K562 (cell line): Measurements from ENCODE around the gene FAM24B. TPM values are rescaled to one million over a fixed set of nuclear protein-coding genes. Genes with fewer than 3 reads are reported as not detected.
A peak's percentile ranks its signal among the peaks of the same experiment; 100 is the strongest.

Experiments
- CBFA2T2 ChIP-seq: fragments of 450-650 bp; conservative IDR thresholded peaks from 2 replicates; pipeline ENCODE4 v1.6.1; 2017; ENCODE audit warnings: mild to moderate bottlenecking
- DPF2 ChIP-seq: fragments of 450-650 bp; IDR thresholded peaks from 2 replicates; pipeline ENCODE4 v1.6.1; 2016
- FOXM1 ChIP-seq, 2 experiments: fragments of 450-650 bp in 1 of 2; sonication (generic) in 1 of 2; formaldehyde crosslinking in 1 of 2; IDR thresholded peaks; 2 replicates each; pipeline versions ENCODE4 v1.6.1 to v1.9.0; 2017 to 2022; ENCODE audit warnings: low read depth in 2 of 2, mild to moderate bottlenecking in 2 of 2, missing genetic modification reagents in 1 of 2, moderate library complexity in 1 of 2
- JUN ChIP-seq, 2 experiments: sonication (generic) in 1 of 2; formaldehyde crosslinking in 1 of 2; IDR thresholded peaks; 2 replicates each; pipeline versions ENCODE4 v1.6.1 to v1.8.0; 2012 to 2022; ENCODE audit warnings: borderline replicate concordance in 2 of 2, mild to moderate bottlenecking in 2 of 2, improper control_type of control experiment in 1 of 2, low read depth in 1 of 2, low read length in 1 of 2, missing genetic modification reagents in 1 of 2
- JUND ChIP-seq, 2 experiments: IDR thresholded peaks; 2 replicates in 1 of 2; 3 replicates in 1 of 2; pipeline ENCODE4 v1.6.1; 2011; ENCODE audit warnings: borderline replicate concordance in 2 of 2, low read depth in 2 of 2, low read length in 2 of 2, improper control_type of control experiment in 1 of 2, missing biosample characterization in 1 of 2, missing genetic modification characterization in 1 of 2, missing genetic modification reagents in 1 of 2
- MAFG ChIP-seq: fragments of 450-650 bp; conservative IDR thresholded peaks from 2 replicates; pipeline ENCODE4 v1.6.1; 2016; ENCODE audit warnings: missing genetic modification characterization, missing compliant biosample characterization
- MEIS2 ChIP-seq: fragments of 450-650 bp; IDR thresholded peaks from 2 replicates; pipeline ENCODE4 v1.6.1; 2014; ENCODE audit warnings: mild to moderate bottlenecking; ENCODE audit not compliant: partially characterized antibody
- NFIC ChIP-seq: fragments of 450-650 bp; IDR thresholded peaks from 2 replicates; pipeline ENCODE4 v1.6.1; 2017; ENCODE audit warnings: mild to moderate bottlenecking, inconsistent platforms
- REST ChIP-seq, 2 experiments: fragments of 450-650 bp; formaldehyde crosslinking in 1 of 2; IDR thresholded peaks; 2 replicates each; pipeline versions ENCODE4 v1.4.0 to v1.6.1; 2014 to 2020; ENCODE audit warnings: mild to moderate bottlenecking in 2 of 2, borderline replicate concordance in 1 of 2, low read depth in 1 of 2
- SRSF3 ChIP-seq: fragments of 200-400 bp; formaldehyde crosslinking; IDR thresholded peaks from 2 replicates; pipeline ENCODE4 v1.6.1; 2016; ENCODE audit warnings: mild to moderate bottlenecking, low read length, moderate library complexity; ENCODE audit not compliant: insufficient read depth
- TBL1XR1 ChIP-seq, 2 experiments: IDR thresholded peaks; 2 replicates each; pipeline ENCODE4 v1.6.1; 2012; ENCODE audit warnings: improper control_type of control experiment in 2 of 2, low read length in 2 of 2, mild to moderate bottlenecking in 1 of 2
- TCF3 ChIP-seq: sonication (generic); formaldehyde crosslinking; IDR thresholded peaks from 2 replicates; pipeline ENCODE4 v1.4.0; 2020; ENCODE audit warnings: mild to moderate bottlenecking, missing genetic modification reagents
- ZNF12 ChIP-seq: sonication (generic); formaldehyde crosslinking; IDR thresholded peaks from 2 replicates; pipeline ENCODE4 v1.4.0; 2020; ENCODE audit warnings: mild to moderate bottlenecking, missing genetic modification reagents
- ZNF785 ChIP-seq: fragments of 250-450 bp; sonication (Bioruptor Pico); IDR thresholded peaks from 2 replicates; pipeline ENCODE4 v1.4.0; 2020; ENCODE audit warnings: mild to moderate bottlenecking
- polyA plus RNA-seq, 8 experiments: library from polyadenylated mRNA; depleted of rRNA in 4 of 8; stranded (reverse) in 5 of 8; unstranded in 3 of 8; fragments of >200 nt; fragmentation: Nextera tagmentation in 2 of 8; fragmentation: Illumina TruSeq in 1 of 8; extraction: Ambion mirVana in 2 of 8; extraction: Trizol in 1 of 8; gene quantifications; 2 replicates each; pipeline versions ENCODE4 v1.2.1 to v1.2.3, GENCODE V29; 2011 to 2014; ENCODE audit warnings: inconsistent platforms in 1 of 8, missing spikeins in 1 of 8
- total RNA-seq, 7 experiments: library from RNA; depleted of rRNA in 6 of 7; stranded (reverse); fragments of >200 nt in 6 of 7; fragmentation: Illumina TruSeq in 2 of 7; extraction: Trizol in 2 of 7; gene quantifications; 2 replicates each; pipeline versions ENCODE4 v1.2.1 to v1.2.3, GENCODE V29; 2011 to 2021; ENCODE audit warnings: low replicate concordance in 1 of 7
- TF ChIP-seq, protein P1 (sequence below), 2 experiments: fragments of 250-450 bp in 1 of 2; fragments of 450-650 bp in 1 of 2; sonication (Bioruptor Pico) in 1 of 2; IDR thresholded peaks; 2 replicates each; pipeline versions ENCODE4 v1.6.1 to v1.8.0; 2016 to 2021; ENCODE audit warnings: mild to moderate bottlenecking in 2 of 2, moderate library complexity in 2 of 2, missing compliant biosample characterization in 1 of 2, missing genetic modification characterization in 1 of 2
- TF ChIP-seq, protein P2 (sequence below): IDR thresholded peaks from 2 replicates; pipeline ENCODE4 v1.6.1; 2011; ENCODE audit not compliant: insufficient read length; ENCODE audit errors: extremely low read depth

The FAM24B gene
- total and polyA plus RNA-seq, 9 of the 15 experiments (the other 6 are each of a cell fraction or from before 2014, with no cell fraction given): 6.0 to 19.6 (median 9.2) TPM

DNA sequence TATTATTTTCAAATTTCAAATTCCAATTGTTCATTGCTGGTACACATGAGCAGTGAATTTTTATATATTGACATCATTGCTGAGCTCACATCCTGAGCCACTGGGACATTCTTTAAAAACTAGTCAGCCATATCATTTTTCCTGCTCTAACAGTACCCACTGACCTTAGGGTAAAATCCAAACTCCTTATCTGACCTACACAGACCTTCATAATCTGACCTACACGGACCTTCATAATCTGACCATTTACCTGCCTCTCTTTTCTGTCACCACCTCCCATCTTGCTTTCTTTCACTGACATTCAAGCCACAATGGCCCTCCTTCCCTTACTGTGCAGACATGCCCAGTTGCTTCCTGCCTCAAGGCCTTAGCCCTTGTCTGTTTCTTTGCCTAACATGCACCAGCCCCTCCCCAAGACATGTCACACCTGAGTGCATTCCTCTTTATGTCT lies 17.6 kb downstream of the FAM24B start (continued):
- no peak for TF ChIP-seq REST (IDR thresholded peaks at IDR 0.05; ENCODE audit: borderline replicate concordance)
- TF ChIP-seq REST (CRISPR knock-in tag; IDR thresholded peaks at IDR 0.05; ENCODE audit: low read depth): no peak
- TF ChIP-seq SRSF3: no peak
- TF ChIP-seq ZNF12 (CRISPR knock-in tag): no peak
- TF ChIP-seq JUN (IDR thresholded peaks at IDR 0.05; ENCODE audit: borderline replicate concordance, low read depth, low read length): 0 out of 2 replicates have a peak, but pooled peaks have one; percentile 24
- TF ChIP-seq JUN (CRISPR knock-in tag; IDR thresholded peaks at IDR 0.05; ENCODE audit: borderline replicate concordance): no peak
- 0 out of 2 replicates have a peak, but pooled peaks have one; percentile 8 for TF ChIP-seq NFIC
- peak; percentile 66 for TF ChIP-seq DPF2
- TF ChIP-seq TCF3 (CRISPR knock-in tag): peak; percentile 80
- TF ChIP-seq, protein P1, sequence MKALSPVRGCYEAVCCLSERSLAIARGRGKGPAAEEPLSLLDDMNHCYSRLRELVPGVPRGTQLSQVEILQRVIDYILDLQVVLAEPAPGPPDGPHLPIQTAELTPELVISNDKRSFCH (CRISPR knock-in tag; IDR thresholded peaks at IDR 0.05): no peak
- TF ChIP-seq, protein P1 (tag; IDR thresholded peaks at IDR 0.05): 0 out of 2 replicates have a peak, but pooled peaks have one; percentile 31
- no peak for TF ChIP-seq MAFG
- no peak for TF ChIP-seq JUND (IDR thresholded peaks at IDR 0.05; ENCODE audit: borderline replicate concordance, low read depth, low read length)
- peak; percentile 40; the same call in 1 of the 3 replicates for TF ChIP-seq JUND (tag; IDR thresholded peaks at IDR 0.05; ENCODE audit: borderline replicate concordance, low read depth, low read length)
- TF ChIP-seq, protein P2, sequence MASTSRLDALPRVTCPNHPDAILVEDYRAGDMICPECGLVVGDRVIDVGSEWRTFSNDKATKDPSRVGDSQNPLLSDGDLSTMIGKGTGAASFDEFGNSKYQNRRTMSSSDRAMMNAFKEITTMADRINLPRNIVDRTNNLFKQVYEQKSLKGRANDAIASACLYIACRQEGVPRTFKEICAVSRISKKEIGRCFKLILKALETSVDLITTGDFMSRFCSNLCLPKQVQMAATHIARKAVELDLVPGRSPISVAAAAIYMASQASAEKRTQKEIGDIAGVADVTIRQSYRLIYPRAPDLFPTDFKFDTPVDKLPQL: no peak
- TF ChIP-seq FOXM1 (IDR thresholded peaks at IDR 0.05; ENCODE audit: low read depth): peak; percentile 26; the same call in 1 of the 2 replicates
- TF ChIP-seq FOXM1 (CRISPR knock-in tag; IDR thresholded peaks at IDR 0.05; ENCODE audit: low read depth): no peak
- peak; percentile 73 for TF ChIP-seq CBFA2T2
- TF ChIP-seq TBL1XR1 (IDR thresholded peaks at IDR 0.05; ENCODE audit: low read length in 2 of 2): 0 out of 4 replicates have a peak, but pooled peaks of 1 of the 2 experiments have one; percentile 15
- TF ChIP-seq ZNF785 (CRISPR knock-in tag): no peak
- peak; percentile 85 for TF ChIP-seq MEIS2
